Endothelial cell of umbilical vein (primary cell): ENCODE data around the gene NFE2L1. TPM values are rescaled to one million over a fixed set of nuclear protein-coding genes. Genes with fewer than 3 reads are reported as not detected.
A peak's percentile ranks its signal among the peaks of the same experiment; 100 is the strongest.

Source experiments
- BruUV-seq: library from RNA; stranded (reverse); fragments of 400-500 nt; replicated peaks from 2 replicates; lab custom pipeline; 2021; lab: Mats Ljungman, UMichigan
- CTCF ChIA-PET: fragments of 300-600, 350-600 bp; sonication (Branson Sonifier 250); formaldehyde crosslinking; loops from one replicate; lab custom pipeline; 2021; ENCODE audit warnings: antibody characterized with exemption, inconsistent platforms; lab: Charles Lee
- POLR2A ChIA-PET: fragments of 300-600, 350-600 bp; sonication (Branson Sonifier 250); formaldehyde crosslinking; loops from one replicate; lab custom pipeline; 2021; ENCODE audit warnings: antibody characterized with exemption, inconsistent platforms; lab: Charles Lee
- DNase-seq: peaks from one replicate; pipeline ENCODE4 v3.0.0-alpha.2; 2011; ENCODE audit warnings: low read depth, low spot score
- FAIRE-seq: peaks from 2 replicates; lab custom pipeline; 2011; peaks lifted over from hg19 to GRCh38; lab: Jason Lieb, UNC
- H2AFZ ChIP-seq: 2 replicates; pipeline ENCODE4 v1.6.0; 2012; ENCODE audit warnings: low read depth, low read length, control low read depth, inconsistent platforms
- H3K27ac ChIP-seq: 2 replicates; pipeline ENCODE4 v1.5.1; 2011; ENCODE audit warnings: low read depth, mild to moderate bottlenecking, control low read depth, low read length, moderate library complexity; ENCODE audit not compliant: insufficient read depth
- H3K27me3 ChIP-seq, 2 experiments: 2 replicates each; pipeline versions ENCODE4 v1.6.0 to v1.6.1; 2011; ENCODE audit warnings: low read length in 2 of 2, mixed read lengths in 1 of 2; ENCODE audit not compliant: control insufficient read depth in 2 of 2, insufficient read depth in 2 of 2
- H3K36me3 ChIP-seq, 2 experiments: 2 replicates in 1 of 2; 3 replicates in 1 of 2; pipeline ENCODE4 v1.5.1; 2011; ENCODE audit warnings: low read length in 2 of 2, mild to moderate bottlenecking in 1 of 2, moderate library complexity in 1 of 2; ENCODE audit not compliant: control insufficient read depth in 2 of 2, insufficient read depth in 2 of 2; ENCODE audit errors: extremely low read depth in 1 of 2
- H3K4me1 ChIP-seq: 3 replicates; pipeline ENCODE4 v1.5.1; 2011; ENCODE audit warnings: mild to moderate bottlenecking, low read length; ENCODE audit not compliant: control insufficient read depth, insufficient read depth; ENCODE audit errors: extremely low read depth
- H3K4me2 ChIP-seq: 2 replicates; pipeline ENCODE4 v1.6.1; 2011; ENCODE audit warnings: low read length, control low read depth, mixed read lengths; ENCODE audit not compliant: insufficient read depth
- H3K4me3 ChIP-seq, 3 experiments: fragments of 200-600 bp in 1 of 3; sonication (generic), shearing (Covaris generic) in 1 of 3; replicated peaks in 1 of 3; 2 replicates each; pipeline ENCODE4 v1.5.1; 2011 to 2016; ENCODE audit warnings: control low read depth in 3 of 3, low read length in 3 of 3, mild to moderate bottlenecking in 2 of 3, inconsistent platforms in 1 of 3, low read depth in 1 of 3, moderate library complexity in 1 of 3; ENCODE audit not compliant: insufficient read depth in 1 of 3
- H3K79me2 ChIP-seq: 2 replicates; pipeline ENCODE4 v1.6.0; 2012; ENCODE audit warnings: low read length, inconsistent platforms; ENCODE audit not compliant: control insufficient read depth, insufficient read depth
- H3K9ac ChIP-seq: replicated peaks from 2 replicates; pipeline ENCODE3; 2011; ENCODE audit warnings: low read length, control low read depth; ENCODE audit not compliant: insufficient read depth; ENCODE audit errors: extremely low read depth
- H3K9me1 ChIP-seq: replicated peaks from 3 replicates; pipeline ENCODE4 v1.6.0; 2011; ENCODE audit warnings: mild to moderate bottlenecking, low read length; ENCODE audit not compliant: control insufficient read depth, insufficient read depth; ENCODE audit errors: extremely low read depth
- H3K9me3 ChIP-seq: replicated peaks from 2 replicates; pipeline ENCODE4 v1.5.1; 2012; ENCODE audit warnings: low read length, inconsistent platforms; ENCODE audit not compliant: control insufficient read depth, insufficient read depth
- H4K20me1 ChIP-seq: replicated peaks from 2 replicates; pipeline ENCODE3; 2011; ENCODE audit warnings: mild to moderate bottlenecking, low read length; ENCODE audit not compliant: control insufficient read depth, insufficient read depth; ENCODE audit errors: extremely low read depth
- FOS ChIP-seq: IDR thresholded peaks from 2 replicates; pipeline ENCODE4 v1.6.1; 2011; ENCODE audit warnings: mild to moderate bottlenecking, low read length, moderate library complexity, borderline replicate concordance; ENCODE audit not compliant: insufficient read depth
- MAX ChIP-seq: IDR thresholded peaks from 2 replicates; pipeline ENCODE4 v1.6.1; 2011; ENCODE audit not compliant: insufficient read depth, insufficient read length
- MYC ChIP-seq: IDR thresholded peaks from one replicate; pipeline ENCODE4 v1.6.1; 2011; ENCODE audit warnings: mild to moderate bottlenecking, low read depth, low read length
- POLR2A ChIP-seq: IDR thresholded peaks from 2 replicates; pipeline ENCODE4 v1.6.1; 2012; ENCODE audit warnings: low read depth, mild to moderate bottlenecking, control low read depth, low read length
- dilution Hi-C: fragments of 300-500 bp; cut with MboI; formaldehyde crosslinking; loops from one replicate; pipeline ENCODE4 v1.15.0; 2019; ENCODE audit warnings: low sequenced_read_pairs; ENCODE audit not compliant: extremely low pct_ligation_motif_present
- intact Hi-C: fragments of 100-400 bp; cut with micrococcal nuclease; formaldehyde crosslinking; loops from one replicate; pipeline ENCODE4 v1.10.0; 2022
- polyA plus RNA-seq, 4 experiments: library from polyadenylated mRNA; depleted of rRNA in 3 of 4; stranded (reverse) in 3 of 4; unstranded in 1 of 4; fragments of >200 nt; gene quantifications; 2 replicates each; pipeline versions ENCODE4 v1.2.1 to v1.2.3, GENCODE V29; 2011 to 2012; ENCODE audit warnings: missing spikeins in 1 of 4
- total RNA-seq: library from RNA; stranded (reverse); gene quantifications from 2 replicates; pipeline ENCODE4 v1.2.3, GENCODE V29; 2021

Gene NFE2L1
- total and polyA plus RNA-seq, 2 donors (not counting 3 experiments of a cell fraction or from before 2014, with no cell fraction given), result 187 to 236 TPM

GRCh38 chr17:48062273-48062672 lies 14.1 kb downstream of the NFE2L1 start:
- H3K79me2 ChIP-seq, result peaks cover 24% of the 10 kb centered on the region
- dilution Hi-C loops (no loop called here), intact Hi-C loops (no loop called here)
- no TSS peak for BruUV-seq
- no peaks in the 10 kb centered on the region for H4K20me1 ChIP-seq
- TF ChIP-seq MAX (no peak), MYC (no peak)
- no peaks in the 10 kb centered on the region for H3K27me3 ChIP-seq
- no peak overlapping the region for H3K27ac ChIP-seq
- ChIA-PET CTCF (interaction anchor here (1.4 to 3.1 kb wide), 4 partner anchors 10 to 35 kb away, joined by 5 to 17 read pairs (median 12); no protein-coding TSS in a partner anchor), POLR2A (interaction anchor here (2.0 kb wide), 1 partner anchor 13 kb away, joined by 7 read pairs; the partner anchor contains the start of gene NFE2L1)
- H3K9ac ChIP-seq, result no peak overlapping the region
- FAIRE-seq (no peak), DNase-seq (no peak)
- no peak overlapping the region for H2AFZ ChIP-seq
- no peaks in the 10 kb centered on the region for H3K9me3 ChIP-seq
- H3K4me1 ChIP-seq, result peaks cover 19% of the 10 kb centered on the region
- no peaks in the 10 kb centered on the region for H3K9me1 ChIP-seq
- no peak overlapping the region for H3K4me3 ChIP-seq
- H3K4me2 ChIP-seq, result no peak overlapping the region
- peaks cover 26 to 48% of the 10 kb centered on the region in 2 experiments for H3K36me3 ChIP-seq

GRCh38 chr17:48064638-48065037 lies 16.5 kb downstream of the NFE2L1 start:
- peaks cover 2% of the 10 kb centered on the region for H4K20me1 ChIP-seq
- ChIA-PET POLR2A (interaction anchor here (1.1 kb wide), 1 partner anchor 16 kb away, joined by 3 read pairs; the partner anchor contains the start of gene NFE2L1), CTCF (interaction anchor here (0.8 to 4.9 kb wide), 6 partner anchors 14 to 118 kb away, joined by 3 to 31 read pairs (median 3); partner anchors contain the start of gene NFE2L1)
- no peaks in the 10 kb centered on the region for H3K9me1 ChIP-seq
- no peak for DNase-seq
- no peaks in the 10 kb centered on the region for H3K9me3 ChIP-seq
- H3K79me2 ChIP-seq, result peaks cover 15% of the 10 kb centered on the region
- no peak overlapping the region for H3K9ac ChIP-seq
- FAIRE-seq, result no peak
- H3K4me1 ChIP-seq, result peaks cover 16% of the 10 kb centered on the region
- dilution Hi-C loops (no loop called here), intact Hi-C loops (no loop called here)
- peaks cover 18 to 28% of the 10 kb centered on the region in 2 experiments for H3K36me3 ChIP-seq
- no peak overlapping the region for H3K4me2 ChIP-seq
- no peak overlapping the region for H3K27ac ChIP-seq
- H2AFZ ChIP-seq, result no peak overlapping the region
- no peaks in the 10 kb centered on the region for H3K27me3 ChIP-seq
- TF ChIP-seq FOS (no peak), POLR2A (peak; percentile 6)
- no peak overlapping the region for H3K4me3 ChIP-seq
- BruUV-seq, result no TSS peak
